Naive thymus-derived CD8-positive, alpha-beta T cell (primary cell): Measurements from ENCODE around the gene PAPOLG. TPM values are rescaled to one million over a fixed set of nuclear protein-coding genes. Genes with fewer than 3 reads are reported as not detected.
"Not testable (repeated sequence)": the region's sequence is repeated elsewhere in the genome, so short reads cannot be mapped to it uniquely, and the experiment has no call there.

Source experiments
- ATAC-seq, 2 donors: fragments of 150-1000 bp; cut with Tn5 transposase in 1 of 2; sonication (Bioruptor Pico), chemical (Tn5 transposase) in 1 of 2; 1 replicate in 1 of 2; 2 replicates in 1 of 2; pipeline ENCODE4 v1.10.0; 2021; ENCODE audit warnings: mild to moderate bottlenecking in 2 of 2, moderate library complexity in 2 of 2
- POLR2A ChIA-PET: fragments of 350-600 bp; sonication (Branson Sonifier 250); formaldehyde crosslinking; loops from one replicate; lab custom pipeline; 2021; ENCODE audit warnings: antibody characterized with exemption; lab: Charles Lee
- DNase-seq, 10 donors: peaks; one replicate each; pipeline versions ENCODE4 v3.0.0 to v3.0.0-alpha.2; 2020 to 2022
- H3K27ac Mint-ChIP-seq, 10 donors: one replicate each; pipeline ENCODE4 v1.8.0; 2020 to 2022; ENCODE audit warnings: mild to moderate bottlenecking in 10 of 10, mixed read lengths in 10 of 10, moderate library complexity in 4 of 10, inconsistent platforms in 1 of 10
- H3K27me3 Mint-ChIP-seq, 5 donors: one replicate each; pipeline ENCODE4 v1.8.0; 2021 to 2022; ENCODE audit warnings: mixed read lengths in 5 of 5
- H3K36me3 Mint-ChIP-seq, 3 donors: one replicate each; pipeline ENCODE4 v1.8.0; 2020 to 2022; ENCODE audit warnings: mixed read lengths in 3 of 3, mild to moderate bottlenecking in 2 of 3, inconsistent platforms in 1 of 3
- H3K4me1 Mint-ChIP-seq, 4 donors: one replicate each; pipeline ENCODE4 v1.8.0; 2021 to 2022; ENCODE audit warnings: mixed read lengths in 4 of 4
- H3K4me3 Mint-ChIP-seq, 10 donors: one replicate each; pipeline ENCODE4 v1.8.0; 2020 to 2022; ENCODE audit warnings: mild to moderate bottlenecking in 10 of 10, mixed read lengths in 10 of 10, moderate library complexity in 6 of 10, inconsistent platforms in 1 of 10
- H3K9me3 Mint-ChIP-seq, 9 donors: one replicate each; pipeline ENCODE4 v1.8.0; 2020 to 2022; ENCODE audit warnings: mixed read lengths in 9 of 9, mild to moderate bottlenecking in 3 of 9, inconsistent platforms in 1 of 9, moderate library complexity in 1 of 9
- polyA plus RNA-seq, 3 donors: library from polyadenylated mRNA; unstranded; fragments of 300-500 nt; fragmentation: Illumina TruSeq; gene quantifications; one replicate each; pipeline ENCODE4 v1.2.3, GENCODE V29; 2021
- total RNA-seq, 8 experiments: library from RNA in 2 of 8; stranded (reverse) in 2 of 8; gene quantifications; one replicate each; pipeline ENCODE4 v1.2.3 and lab custom pipeline; 2021 to 2026

Gene PAPOLG
- total and polyA plus RNA-seq, 5 experiments from 2014 or later: 10.1 to 40.6 (median 15.4) TPM

- peak overlapping the region in 2 of 10 donors; percentile 14 to 70 for H3K4me3 Mint-ChIP-seq
- no peak for ATAC-seq
Measured at GRCh38 chr2:60818272-60818671, 62.2 kb downstream of the PAPOLG start.

GRCh38 chr2:60819155-60819862 lies 63.2 kb downstream of the PAPOLG start:
- Mint-ChIP-seq H3K9me3 (no peaks in the 10 kb centered on the region), H3K4me1 (peaks cover 18 to 45% (median 40%) of the 10 kb centered on the region in 4 donors), H3K4me3 (peak overlapping the region; percentile 23 to 82 (median 70)), H3K27me3 (peaks cover 0 to 12% (median 3%) of the 10 kb centered on the region in 5 donors), H3K27ac (peak overlapping the region; percentile 81 to 97 (median 92)), H3K36me3 (no peaks in the 10 kb centered on the region)
- peak; percentile 97 for ATAC-seq
- POLR2A ChIA-PET: interaction anchor here (0.8 to 3.5 kb wide), 6 partner anchors 9 to 357 kb away, joined by 3 to 23 read pairs (median 5); partner anchors contain the start of genes PAPOLG and REL
- peak; percentile 69 to 96 (median 92) for DNase-seq

More at GRCh38 chr2:60818272-60818671, 62.2 kb downstream of the PAPOLG start:
- no peaks in the 10 kb centered on the region for H3K9me3 Mint-ChIP-seq
- no peaks in the 10 kb centered on the region for H3K36me3 Mint-ChIP-seq
- peak in 3 of 10 donors; percentile 15 to 64 (median 16) for DNase-seq
- H3K27me3 Mint-ChIP-seq: peaks cover 0 to 12% (median 3%) of the 10 kb centered on the region in 5 donors
- H3K4me1 Mint-ChIP-seq: peaks cover 18 to 45% (median 40%) of the 10 kb centered on the region in 4 donors
- POLR2A ChIA-PET: interaction anchor here (0.7 to 3.5 kb wide), 3 partner anchors 23 to 63 kb away, joined by 3 to 23 read pairs (median 15); partner anchors contain the start of gene REL
- peak overlapping the region in 7 of 10 donors; percentile 6 to 97 (median 90) for H3K27ac Mint-ChIP-seq

DNA sequence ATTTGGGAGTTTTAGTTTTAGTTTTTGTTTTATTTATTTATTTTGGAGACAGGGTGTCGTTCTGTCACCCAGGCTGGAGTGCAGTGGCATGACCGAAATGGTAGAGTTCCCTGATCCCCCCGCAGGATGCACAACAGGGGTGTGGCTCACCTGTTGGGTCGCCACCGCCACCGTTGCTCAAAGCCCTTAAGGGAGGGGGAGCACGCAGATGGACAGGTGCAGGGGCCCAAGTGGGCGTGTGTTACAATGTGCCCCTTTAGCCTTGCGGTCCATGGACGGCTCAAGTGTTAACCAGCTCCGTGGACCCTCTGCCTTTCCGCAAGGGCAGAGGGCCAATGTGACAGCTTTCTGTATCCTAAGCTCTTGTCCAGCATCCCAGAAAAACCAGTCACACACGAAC lies 63.9 kb downstream of the PAPOLG start:
- Mint-ChIP-seq H3K27me3 (peaks cover 0 to 8% (median 0%) of the 10 kb centered on the region in 5 donors), H3K4me3 (peak overlapping the region; percentile 23 to 82 (median 70)), H3K9me3 (no peaks in the 10 kb centered on the region), H3K27ac (peak overlapping the region; percentile 81 to 97 (median 92)), H3K36me3 (no peaks in the 10 kb centered on the region), H3K4me1 (peaks cover 15 to 45% (median 40%) of the 10 kb centered on the region in 4 donors)
- POLR2A ChIA-PET: interaction anchor here (1.3 to 3.5 kb wide), 4 partner anchors 48 to 64 kb away, joined by 4 to 23 read pairs (median 10); partner anchors contain the start of genes PAPOLG and REL
- DNase-seq (peak in 1 of 10 donors; percentile 67), ATAC-seq (no peak)

GRCh38 chr2:60820416-60821132 lies 64.5 kb downstream of the PAPOLG start:
- Mint-ChIP-seq H3K27ac (peak overlapping the region in 9 of 10 donors; percentile 81 to 97 (median 90)), H3K4me1 (peaks cover 15 to 46% (median 40%) of the 10 kb centered on the region in 4 donors), H3K27me3 (peaks cover 0 to 1% (median 0%) of the 10 kb centered on the region in 5 donors), H3K4me3 (peak overlapping the region in 6 of 10 donors; percentile 37 to 61 (median 44)), H3K9me3 (no peaks in the 10 kb centered on the region), H3K36me3 (no peaks in the 10 kb centered on the region)
- POLR2A ChIA-PET: interaction anchor here (1.5 to 3.5 kb wide), 3 partner anchors 47 to 63 kb away, joined by 4 to 23 read pairs (median 15); partner anchors contain the start of gene REL
- no peak for ATAC-seq
- no peak for DNase-seq

GRCh38 chr2:60821133-60821469 lies 65.0 kb downstream of the PAPOLG start:
- H3K27me3 Mint-ChIP-seq: no peaks in the 10 kb centered on the region
- DNase-seq (no peak), ATAC-seq (no peak)
- peaks cover 15 to 47% (median 40%) of the 10 kb centered on the region in 4 donors for H3K4me1 Mint-ChIP-seq
- no peaks in the 10 kb centered on the region for H3K9me3 Mint-ChIP-seq
- no peaks in the 10 kb centered on the region for H3K36me3 Mint-ChIP-seq
- POLR2A ChIA-PET: no interaction called here
- peak overlapping the region in 8 of 10 donors; percentile 81 to 97 (median 92) for H3K27ac Mint-ChIP-seq
- peak overlapping the region in 3 of 10 donors; percentile 37 to 45 (median 42) for H3K4me3 Mint-ChIP-seq

- peak overlapping the region in 7 of 10 donors; percentile 44 to 97 (median 93) for H3K27ac Mint-ChIP-seq
- peaks cover 15 to 47% (median 40%) of the 10 kb centered on the region in 4 donors for H3K4me1 Mint-ChIP-seq
- H3K36me3 Mint-ChIP-seq: no peaks in the 10 kb centered on the region
- DNase-seq (no peak), ATAC-seq (no peak)
- H3K9me3 Mint-ChIP-seq: no peaks in the 10 kb centered on the region
- POLR2A ChIA-PET: interaction anchor here (0.6 kb wide), 1 partner anchor 1039 kb away, joined by 3 read pairs; no protein-coding TSS in a partner anchor
- H3K4me3 Mint-ChIP-seq: peak overlapping the region in 2 of 10 donors; percentile 42 to 45
- H3K27me3 Mint-ChIP-seq: no peaks in the 10 kb centered on the region
Measured at GRCh38 chr2:60821587-60822302, 65.7 kb downstream of the PAPOLG start.

- ATAC-seq (no peak), DNase-seq (no peak)
- POLR2A ChIA-PET: no interaction called here
- Mint-ChIP-seq H3K9me3 (no peaks in the 10 kb centered on the region), H3K36me3 (no peaks in the 10 kb centered on the region), H3K27ac (peak overlapping the region in 2 of 10 donors; percentile 32 to 59), H3K4me1 (peaks cover 16 to 45% (median 35%) of the 10 kb centered on the region in 4 donors), H3K4me3 (no peak overlapping the region), H3K27me3 (no peaks in the 10 kb centered on the region)
Measured at GRCh38 chr2:60822987-60823386, 66.9 kb downstream of the PAPOLG start.

DNA sequence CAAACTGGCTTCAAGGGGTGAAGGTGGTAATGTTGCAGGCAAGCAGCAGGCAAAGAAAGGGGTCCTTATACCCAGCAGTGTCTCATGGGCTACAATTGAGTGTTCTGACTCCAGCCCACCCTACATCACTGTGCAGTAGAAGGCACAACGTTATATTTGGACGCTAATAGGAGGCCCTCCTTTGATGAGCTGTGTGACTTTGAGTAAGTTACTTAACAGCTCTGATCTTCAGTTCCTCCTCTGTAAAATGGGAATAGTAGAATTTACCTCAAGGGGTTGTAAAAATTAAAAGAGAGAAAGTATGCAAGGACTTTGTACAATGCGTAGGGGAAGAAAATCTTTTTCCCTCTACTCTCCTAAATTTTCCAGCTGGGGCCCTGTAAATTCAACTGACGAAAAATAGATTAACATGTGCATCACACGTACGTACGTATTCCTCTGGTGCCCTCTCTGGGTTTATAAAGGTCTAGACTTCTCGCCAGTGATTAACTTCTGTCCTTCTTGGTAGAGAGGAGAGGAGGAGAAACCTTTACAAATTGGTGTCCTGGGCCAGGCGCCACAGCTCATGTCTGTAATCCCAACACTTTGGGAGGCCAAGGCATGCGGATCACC lies 67.7 kb downstream of the PAPOLG start:
- H3K36me3 Mint-ChIP-seq: no peaks in the 10 kb centered on the region
- no peak overlapping the region for H3K4me3 Mint-ChIP-seq
- H3K27ac Mint-ChIP-seq: no peak overlapping the region
- DNase-seq (no peak), ATAC-seq (no peak)
- no peaks in the 10 kb centered on the region for H3K9me3 Mint-ChIP-seq
- H3K27me3 Mint-ChIP-seq: no peaks in the 10 kb centered on the region
- H3K4me1 Mint-ChIP-seq: peaks cover 16 to 37% (median 28%) of the 10 kb centered on the region in 4 donors
- POLR2A ChIA-PET: no interaction called here

DNA sequence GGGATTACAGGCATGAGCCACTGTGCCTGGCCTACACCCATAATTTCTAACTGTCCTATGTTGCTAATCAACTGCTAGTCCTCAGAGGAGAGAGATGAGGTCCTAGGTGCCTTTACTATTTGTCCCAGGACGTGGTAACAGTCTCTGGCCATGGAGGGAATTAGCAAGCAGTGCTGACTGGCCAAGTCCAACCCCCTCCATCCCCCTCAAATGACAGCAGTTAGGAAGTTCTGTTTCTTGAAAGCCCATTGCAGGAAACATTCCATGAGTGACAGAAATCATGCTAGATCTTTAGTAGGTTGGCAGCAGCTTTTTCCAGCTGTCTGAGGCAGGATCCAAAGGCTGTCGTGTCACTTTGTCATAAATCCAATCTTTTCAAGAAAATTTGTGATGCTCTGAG lies 69.6 kb downstream of the PAPOLG start:
- Mint-ChIP-seq H3K9me3 (no peaks in the 10 kb centered on the region), H3K36me3 (peaks cover 0 to 3% (median 0%) of the 10 kb centered on the region in 3 donors), H3K27ac (peak overlapping the region in 3 of 10 donors; percentile 22 to 70 (median 60)), H3K4me1 (peaks cover 9 to 19% (median 10%) of the 10 kb centered on the region in 4 donors), H3K4me3 (no peak overlapping the region), H3K27me3 (peaks cover 0 to 10% (median 1%) of the 10 kb centered on the region in 5 donors)
- POLR2A ChIA-PET: no interaction called here
- ATAC-seq (no peak), DNase-seq (no peak)

DNA sequence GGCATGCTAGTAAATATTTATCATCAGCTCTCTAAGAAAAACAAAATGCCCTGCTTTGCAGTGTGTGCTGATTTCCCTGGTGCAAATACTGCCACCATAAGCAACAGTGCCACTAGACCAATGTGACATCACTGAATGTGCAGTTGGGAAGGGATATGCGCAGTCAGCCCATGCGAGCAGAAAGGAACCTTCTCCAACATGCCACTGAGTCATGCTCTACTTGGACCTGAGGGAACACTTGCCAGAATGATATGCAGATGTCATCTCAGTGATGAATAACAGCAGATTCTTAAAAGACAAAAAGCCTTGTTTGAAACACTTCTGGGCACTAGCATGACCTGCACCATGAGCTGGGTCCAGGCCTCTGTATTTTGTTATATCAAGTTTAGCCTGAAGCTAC lies 70.0 kb downstream of the PAPOLG start:
- no peaks in the 10 kb centered on the region for H3K9me3 Mint-ChIP-seq
- H3K36me3 Mint-ChIP-seq: peaks cover 0 to 3% (median 0%) of the 10 kb centered on the region in 3 donors
- H3K4me3 Mint-ChIP-seq: no peak overlapping the region
- peak overlapping the region in 1 of 10 donors; percentile 1 for H3K27ac Mint-ChIP-seq
- peaks cover 0 to 11% (median 1%) of the 10 kb centered on the region in 5 donors for H3K27me3 Mint-ChIP-seq
- DNase-seq: no peak
- no peak for ATAC-seq
- peaks cover 4 to 14% (median 8%) of the 10 kb centered on the region in 4 donors for H3K4me1 Mint-ChIP-seq
- POLR2A ChIA-PET: no interaction called here

- H3K4me3 Mint-ChIP-seq, POLR2A ChIA-PET, ATAC-seq, H3K4me1 Mint-ChIP-seq, DNase-seq, H3K36me3 Mint-ChIP-seq, H3K9me3 Mint-ChIP-seq: not testable (repeated sequence)
- H3K27ac Mint-ChIP-seq: peak overlapping the region in 1 of 10 donors; percentile 57
- peaks cover 0 to 11% (median 1%) of the 10 kb centered on the region in 5 donors for H3K27me3 Mint-ChIP-seq
Measured at GRCh38 chr2:60826860-60827259, 70.8 kb downstream of the PAPOLG start.
